Esophagus squamous epithelium (tissue), 4 donors: ENCODE measurements around the gene AXL.

ENCODE experiments used
- POLR2A ChIP-seq, 4 donors: fragments of 450-650 bp; IDR thresholded peaks; one replicate each; pipeline ENCODE4 v1.6.1; 2017; ENCODE audit warnings: antibody characterized with exemption in 4 of 4, mild to moderate bottlenecking in 4 of 4, moderate library complexity in 3 of 4
- TF ChIP-seq, protein P1 (sequence below), 6 experiments: fragments of 450-650 bp in 4 of 6; fragments of 200-600 bp in 2 of 6; sonication (generic) in 2 of 6; IDR thresholded peaks; one replicate each; pipeline ENCODE4 v1.5.1; 2016 to 2019; ENCODE audit warnings: antibody characterized with exemption in 6 of 6, mild to moderate bottlenecking in 4 of 6, moderate library complexity in 4 of 6

DNA sequence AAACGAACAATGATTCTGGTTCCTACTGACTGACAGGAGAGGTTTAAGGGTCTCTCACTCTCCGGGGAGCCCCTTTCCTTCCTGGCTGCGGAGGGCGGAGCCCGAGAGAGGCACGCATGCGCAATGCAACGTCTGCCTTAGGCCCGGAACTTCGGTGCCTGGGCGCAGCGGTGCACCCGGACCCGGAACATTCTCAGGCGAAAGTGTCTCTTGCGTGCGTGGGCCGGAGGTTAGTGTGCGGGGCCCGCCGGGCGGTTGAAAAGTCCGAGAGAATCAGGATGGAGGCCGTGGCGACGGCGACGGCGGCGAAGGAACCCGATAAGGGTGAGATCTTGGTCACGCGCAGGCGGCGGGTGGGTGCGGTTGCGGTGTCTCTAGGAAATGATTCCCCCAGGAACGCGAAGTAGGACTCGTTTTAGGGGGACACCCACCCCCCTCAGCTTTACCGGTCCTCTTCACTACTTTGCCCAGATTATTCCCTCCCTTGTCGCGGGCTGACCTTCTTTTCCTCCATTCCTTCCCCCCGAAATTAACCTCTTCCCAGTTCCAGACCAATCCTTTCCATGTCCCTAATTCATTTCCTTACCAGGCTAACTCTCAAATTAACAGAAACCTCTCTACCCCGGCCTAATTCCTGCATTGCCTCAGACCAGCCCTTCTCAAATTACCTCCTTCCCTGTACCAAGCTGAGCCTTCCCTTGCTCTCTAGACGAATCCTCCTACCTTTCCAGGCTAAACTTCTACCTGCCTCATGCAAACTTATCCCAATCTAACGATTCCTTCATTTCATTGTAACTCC lies 91.2 kb downstream of the AXL start, which contains the start of gene CCDC97:
- TF ChIP-seq, protein P1, sequence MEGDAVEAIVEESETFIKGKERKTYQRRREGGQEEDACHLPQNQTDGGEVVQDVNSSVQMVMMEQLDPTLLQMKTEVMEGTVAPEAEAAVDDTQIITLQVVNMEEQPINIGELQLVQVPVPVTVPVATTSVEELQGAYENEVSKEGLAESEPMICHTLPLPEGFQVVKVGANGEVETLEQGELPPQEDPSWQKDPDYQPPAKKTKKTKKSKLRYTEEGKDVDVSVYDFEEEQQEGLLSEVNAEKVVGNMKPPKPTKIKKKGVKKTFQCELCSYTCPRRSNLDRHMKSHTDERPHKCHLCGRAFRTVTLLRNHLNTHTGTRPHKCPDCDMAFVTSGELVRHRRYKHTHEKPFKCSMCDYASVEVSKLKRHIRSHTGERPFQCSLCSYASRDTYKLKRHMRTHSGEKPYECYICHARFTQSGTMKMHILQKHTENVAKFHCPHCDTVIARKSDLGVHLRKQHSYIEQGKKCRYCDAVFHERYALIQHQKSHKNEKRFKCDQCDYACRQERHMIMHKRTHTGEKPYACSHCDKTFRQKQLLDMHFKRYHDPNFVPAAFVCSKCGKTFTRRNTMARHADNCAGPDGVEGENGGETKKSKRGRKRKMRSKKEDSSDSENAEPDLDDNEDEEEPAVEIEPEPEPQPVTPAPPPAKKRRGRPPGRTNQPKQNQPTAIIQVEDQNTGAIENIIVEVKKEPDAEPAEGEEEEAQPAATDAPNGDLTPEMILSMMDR (IDR thresholded peaks at IDR 0.05) = peak in 1 of 6 experiments; percentile 43
- TF ChIP-seq POLR2A (IDR thresholded peaks at IDR 0.05) = peak in 3 of 4 donors; percentile 25 to 82 (median 56)
